GM21619 (cell line): Measurements from ENCODE around the gene PTPRQ.
"Not testable (repeated sequence)": the region's sequence is repeated elsewhere in the genome, so short reads cannot be mapped to it uniquely, and the experiment has no call there.

Experiments used
- ATAC-seq: cut with Tn5 transposase; IDR thresholded peaks from one replicate; pipeline ENCODE4 v1.9.1; 2021; ENCODE audit not compliant: unreplicated experiment

The PTPRQ gene

GRCh38 chr12:80472236-80472635, 28.2 kb downstream of the PTPRQ start:
- ATAC-seq = no peak

- ATAC-seq = no peak
Measured at GRCh38 chr12:80472911-80473500, 29.0 kb downstream of the PTPRQ start.

DNA sequence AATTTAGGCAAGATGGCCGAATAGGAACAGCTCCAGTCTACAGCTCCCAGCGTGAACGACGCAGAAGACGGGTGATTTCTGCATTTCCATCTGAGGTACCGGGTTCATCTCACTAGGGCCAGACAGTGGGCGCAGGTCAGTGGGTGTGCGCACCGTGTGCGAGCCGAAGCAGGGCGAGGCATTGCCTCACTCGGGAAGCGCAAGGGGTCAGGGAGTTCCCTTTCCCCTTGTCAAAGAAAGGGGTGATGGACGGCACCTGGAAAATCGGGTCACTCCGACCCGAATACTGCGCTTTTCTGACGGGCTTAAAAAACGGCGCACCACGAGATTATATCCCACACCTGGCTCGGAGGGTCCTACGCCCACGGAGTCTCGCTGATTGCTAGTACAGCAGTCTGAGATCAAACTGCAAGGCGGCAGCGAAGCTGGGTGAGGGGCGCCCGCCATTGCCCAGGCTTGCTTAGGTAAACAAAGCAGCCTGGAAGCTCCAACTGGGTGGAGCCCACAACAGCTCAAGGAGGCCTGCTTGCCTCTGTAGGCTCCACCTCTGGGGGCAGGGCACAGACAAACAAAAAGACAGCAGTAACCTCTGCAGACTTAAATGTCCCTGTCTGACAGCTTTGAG, 33.6 kb downstream of the PTPRQ start:
- ATAC-seq = not testable (repeated sequence)

GRCh38 chr12:80484746-80485145, 40.7 kb downstream of the PTPRQ start:
- no peak for ATAC-seq

DNA sequence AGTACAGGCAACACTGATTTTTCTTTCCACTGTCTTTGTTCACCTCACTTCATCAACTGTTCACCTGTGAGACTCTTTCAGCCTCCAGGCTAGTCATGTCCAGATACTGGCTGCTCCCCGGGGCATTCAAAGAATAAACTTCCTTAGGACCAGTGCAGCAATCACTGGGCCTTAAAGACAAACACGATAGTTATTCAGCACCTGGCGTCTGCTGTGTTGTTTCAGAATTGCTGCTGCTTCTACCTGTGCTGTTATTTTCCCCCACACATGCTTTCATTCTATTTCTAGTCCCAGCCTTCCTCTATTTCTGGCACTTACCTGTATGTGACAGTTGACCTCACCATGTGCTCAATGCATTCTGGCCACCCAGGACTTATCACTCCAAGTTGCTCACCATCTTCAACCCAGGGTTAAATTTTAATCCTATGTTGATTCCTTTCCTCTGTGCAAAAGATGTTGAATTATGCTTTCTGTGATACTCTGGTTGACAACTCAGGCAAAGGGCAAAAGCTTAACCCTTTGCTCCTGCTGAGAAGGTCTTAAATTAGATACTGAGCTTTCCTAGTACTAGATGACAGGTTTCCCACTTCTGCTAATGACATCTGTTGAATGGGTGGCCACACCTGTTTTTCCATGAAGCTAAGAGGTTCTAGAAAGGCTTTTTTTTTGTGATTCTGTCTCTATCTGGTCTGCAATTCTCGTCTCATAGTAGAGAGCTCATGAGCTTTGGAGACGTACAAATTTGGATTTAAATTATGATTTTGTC, 41.4 kb downstream of the PTPRQ start:
- ATAC-seq = peak; percentile 51

DNA sequence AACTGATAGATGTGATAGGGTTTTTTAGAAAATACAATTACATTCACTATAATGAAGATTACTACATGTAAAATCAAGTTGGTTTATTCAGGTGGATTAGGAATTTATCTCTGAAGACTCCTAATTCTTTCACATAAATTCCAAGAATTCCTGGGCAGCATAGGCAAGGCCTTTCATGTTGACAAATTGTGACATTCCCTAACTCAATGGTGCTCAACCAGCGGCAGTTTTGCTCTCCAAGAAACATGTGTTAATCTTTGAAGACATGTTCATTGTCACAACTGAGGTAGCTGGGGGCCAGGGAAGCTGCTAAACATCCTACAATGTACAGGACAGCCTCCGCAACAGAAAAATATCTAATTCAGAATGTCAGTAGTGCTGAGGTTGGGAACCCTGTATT, 46.3 kb downstream of the PTPRQ start:
- no peak for ATAC-seq

DNA sequence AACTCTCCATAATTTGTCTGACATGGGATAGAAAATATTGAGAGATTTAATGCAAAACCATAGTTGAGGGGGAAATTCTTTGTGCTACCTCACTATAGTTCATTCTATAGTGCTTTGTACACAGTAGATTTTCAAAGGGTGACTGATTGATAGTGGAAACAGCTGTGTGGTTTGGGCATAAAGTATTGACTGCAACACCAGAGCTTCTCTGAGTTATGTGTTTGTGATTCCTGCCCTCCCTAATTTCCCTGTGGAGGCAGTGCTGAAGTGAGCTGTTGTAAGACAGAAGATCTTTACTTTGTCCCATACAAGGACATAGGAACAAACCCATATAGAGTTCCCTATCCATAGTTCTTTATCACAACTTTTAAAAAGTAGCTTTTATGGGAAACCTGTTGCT, 47.1 kb downstream of the PTPRQ start:
- no peak for ATAC-seq

- no peak for ATAC-seq
Measured at GRCh38 chr12:80493466-80493865, 49.4 kb downstream of the PTPRQ start.

- no peak for ATAC-seq
Measured at GRCh38 chr12:80494836-80495235, 50.8 kb downstream of the PTPRQ start.

GRCh38 chr12:80498059-80498728, 54.2 kb downstream of the PTPRQ start:
- ATAC-seq = no peak

GRCh38 chr12:80504389-80505163, 60.5 kb downstream of the PTPRQ start:
- ATAC-seq = no peak

GRCh38 chr12:80509781-80510556, 65.9 kb downstream of the PTPRQ start:
- ATAC-seq = no peak

GRCh38 chr12:80512781-80513180, 68.7 kb downstream of the PTPRQ start:
- ATAC-seq = no peak

- no peak for ATAC-seq
Measured at GRCh38 chr12:80513211-80513610, 69.2 kb downstream of the PTPRQ start.

DNA sequence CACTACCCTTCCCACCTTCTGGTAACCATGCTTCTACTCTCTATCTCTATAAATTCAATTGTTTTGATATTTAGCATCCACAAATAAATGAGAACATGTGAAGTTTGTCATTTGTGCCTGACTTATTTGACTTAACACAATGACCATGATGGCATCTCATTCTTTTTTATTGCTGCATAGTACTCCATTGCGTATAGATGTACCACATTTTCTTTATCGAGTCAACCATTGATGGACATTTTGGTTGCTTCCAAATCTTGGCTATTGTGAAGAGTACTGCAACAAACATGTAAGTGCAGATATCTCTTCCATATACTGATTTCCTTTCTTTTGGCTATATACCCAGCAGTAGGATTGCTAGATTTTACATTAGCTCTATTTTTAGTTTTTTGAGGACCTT, 73.6 kb downstream of the PTPRQ start:
- no peak for ATAC-seq

DNA sequence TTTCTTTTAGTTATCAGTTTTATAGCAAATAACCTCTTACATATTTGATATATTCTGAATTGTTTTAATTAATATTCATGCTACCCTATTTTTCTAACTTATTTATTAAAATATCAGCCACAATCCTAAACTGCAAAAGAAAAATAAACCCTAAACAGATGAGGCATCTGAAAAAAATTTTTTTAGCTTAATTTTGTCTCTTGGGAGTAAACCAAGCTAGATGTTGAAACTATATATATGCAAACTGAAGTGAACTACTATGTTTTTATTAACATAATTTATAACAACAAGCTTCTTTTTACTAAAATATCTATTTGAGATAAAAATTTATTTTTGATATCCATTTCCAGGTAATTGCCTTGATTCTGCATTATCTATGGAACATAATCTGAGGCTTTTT, 87.6 kb downstream of the PTPRQ start:
- no peak for ATAC-seq

DNA sequence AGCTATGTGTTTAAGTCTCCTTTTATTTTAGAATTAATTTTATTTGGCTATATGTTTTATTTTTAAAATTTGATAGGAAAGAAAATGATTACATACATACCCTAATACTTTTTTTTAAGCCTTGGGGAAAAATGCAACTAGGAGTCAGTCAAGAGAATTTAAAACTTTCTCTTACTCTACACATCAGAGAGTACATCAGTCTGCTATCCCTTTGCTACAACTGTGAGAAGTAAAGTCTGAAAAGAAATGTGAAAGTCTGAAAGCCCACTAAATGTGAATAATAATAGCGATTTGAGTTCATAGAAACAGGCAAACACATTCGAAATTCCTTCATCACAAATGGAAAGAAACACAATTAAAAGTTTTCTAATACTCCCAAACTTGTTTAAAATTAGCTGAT, 95.0 kb downstream of the PTPRQ start:
- no peak for ATAC-seq

- ATAC-seq = no peak
Measured at GRCh38 chr12:80549298-80549697, 105.3 kb downstream of the PTPRQ start.

- ATAC-seq = no peak
Measured at GRCh38 chr12:80551897-80552296, 107.9 kb downstream of the PTPRQ start.

DNA sequence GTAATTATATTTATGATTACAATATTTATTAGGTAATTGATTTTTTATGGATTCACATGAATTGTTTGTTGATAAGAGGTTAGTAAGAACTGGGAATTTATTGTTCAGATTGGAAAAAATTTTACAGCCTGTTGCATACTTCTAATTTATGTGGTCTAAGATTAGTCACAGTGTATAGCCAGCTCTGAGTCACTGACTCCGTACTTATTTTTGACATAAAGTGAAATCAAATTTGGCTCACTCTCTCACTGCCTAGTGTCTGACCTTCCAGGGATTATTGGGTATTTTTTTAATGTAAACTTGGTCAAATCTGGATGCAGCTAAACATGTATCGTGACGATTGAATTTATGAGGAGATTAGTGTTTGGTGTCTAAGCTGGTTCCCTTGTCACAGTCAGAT, 109.3 kb downstream of the PTPRQ start:
- ATAC-seq = no peak
